NCI-H1092 treated with DMSO at 0.1 percent for 48 hours (cell line): Measurements from ENCODE around the gene MPHOSPH8.
"Not testable (repeated sequence)": the region's sequence is repeated elsewhere in the genome, so short reads cannot be mapped to it uniquely, and the experiment has no call there.

Experiments
- DNase-seq: peaks from one replicate; lab custom pipeline; 2025; lab: John Stamatoyannopoulos, UW

MPHOSPH8 gene

GRCh38 chr13:19685034-19685433 is 51.6 kb downstream of the MPHOSPH8 start:
- DNase-seq = no peak

DNA sequence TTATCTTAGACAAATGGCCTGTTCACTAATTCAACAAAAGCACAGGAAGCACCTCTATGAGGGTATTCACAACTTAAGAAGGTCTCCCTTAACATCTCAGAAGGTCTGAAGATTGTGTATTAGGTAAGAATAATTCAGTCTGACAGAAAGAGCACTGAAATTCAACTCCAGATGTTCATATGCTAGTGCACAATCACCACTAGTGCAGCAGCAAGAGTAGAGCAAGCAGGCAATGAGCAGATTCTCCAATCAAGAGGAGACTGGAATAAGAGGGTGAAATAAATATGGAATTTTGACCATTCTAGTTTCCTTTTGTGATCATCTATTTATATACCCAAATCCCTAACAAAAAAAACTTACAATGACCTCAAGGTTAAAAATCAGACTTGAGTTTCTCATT is 52.0 kb downstream of the MPHOSPH8 start:
- no peak for DNase-seq

DNA sequence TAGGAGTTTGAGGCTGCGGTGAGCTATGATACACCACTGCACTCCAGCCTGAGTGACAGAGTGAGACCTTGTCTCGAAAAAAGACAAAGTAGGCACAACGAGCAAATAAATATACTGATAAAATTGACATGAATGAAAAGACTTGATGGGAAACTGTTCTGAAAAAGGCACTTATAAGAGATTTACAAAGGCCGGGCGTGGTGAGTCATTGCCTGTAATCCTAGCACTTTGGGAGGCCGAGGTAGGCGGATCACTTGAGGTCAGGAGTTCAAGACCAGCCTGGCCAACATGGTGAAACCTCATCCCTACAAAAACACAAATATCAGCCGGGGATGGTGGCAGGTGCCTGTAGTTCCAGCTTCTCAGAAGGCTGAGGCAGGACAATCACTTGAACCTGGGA is 58.0 kb downstream of the MPHOSPH8 start:
- DNase-seq = not testable (repeated sequence)

DNA sequence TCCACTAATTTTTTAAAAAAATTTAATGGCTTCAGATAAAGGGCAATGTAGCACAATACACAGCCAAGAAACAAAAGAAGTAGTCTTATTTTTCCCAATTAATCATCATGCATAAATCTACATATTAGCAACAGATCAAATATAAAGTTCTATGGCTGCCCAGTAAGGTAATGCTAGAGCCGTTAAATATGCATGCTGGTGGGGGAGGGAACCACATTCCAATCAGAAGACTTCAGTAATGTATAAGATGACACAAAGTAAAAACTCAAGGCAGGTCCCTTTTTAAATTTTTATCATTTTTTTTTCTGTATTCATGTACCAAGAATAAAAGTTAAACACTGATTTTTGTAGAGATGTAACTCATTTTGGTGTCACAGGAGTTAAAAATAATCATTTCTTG is 62.0 kb downstream of the MPHOSPH8 start:
- DNase-seq = no peak

DNA sequence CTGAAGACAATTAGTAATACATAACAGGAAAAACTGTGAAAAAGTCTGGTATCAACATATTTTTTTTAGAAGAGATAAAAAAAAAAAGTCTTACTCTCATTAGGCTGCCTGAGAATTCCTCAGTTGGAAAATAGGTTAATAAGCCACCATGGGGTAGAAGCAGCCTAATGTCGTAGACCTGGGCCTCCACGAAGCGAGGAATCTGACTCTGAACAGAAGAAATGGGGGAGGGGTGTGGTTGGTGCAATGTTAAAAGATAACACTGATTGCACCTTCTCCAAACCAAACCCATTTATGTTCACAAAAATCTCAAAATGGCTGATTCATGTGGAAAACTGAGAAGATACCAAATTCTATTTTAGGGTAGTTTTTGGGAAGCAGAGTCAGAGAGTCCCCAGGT is 62.4 kb downstream of the MPHOSPH8 start:
- DNase-seq = no peak

DNA sequence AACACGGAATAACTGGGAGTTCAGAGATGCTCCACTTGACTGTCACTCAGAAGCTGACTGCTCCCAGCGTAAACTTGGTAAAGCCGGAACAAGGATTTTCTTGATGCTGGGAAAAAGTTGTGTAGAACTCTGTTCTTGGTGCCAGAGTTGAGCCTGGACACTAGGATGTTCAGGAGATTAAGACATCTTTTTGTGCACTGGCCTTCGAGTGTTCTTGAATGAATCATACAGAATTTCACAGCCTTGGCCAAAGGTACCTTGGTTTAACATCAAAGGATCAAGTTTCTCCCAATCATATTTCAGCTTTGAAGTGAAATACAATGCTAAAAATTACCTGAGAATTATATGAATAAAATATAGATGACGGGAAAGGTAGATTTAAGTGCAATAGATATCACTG is 67.5 kb downstream of the MPHOSPH8 start:
- not testable (repeated sequence) for DNase-seq

GRCh38 chr13:19701619-19702018 is 68.2 kb downstream of the MPHOSPH8 start:
- not testable (repeated sequence) for DNase-seq

- not testable (repeated sequence) for DNase-seq
These were observed 70.8 kb downstream of the MPHOSPH8 start for GRCh38 chr13:19704256-19704655.

- DNase-seq = not testable (repeated sequence)
These were observed 75.6 kb downstream of the MPHOSPH8 start for GRCh38 chr13:19709039-19709438.

DNA sequence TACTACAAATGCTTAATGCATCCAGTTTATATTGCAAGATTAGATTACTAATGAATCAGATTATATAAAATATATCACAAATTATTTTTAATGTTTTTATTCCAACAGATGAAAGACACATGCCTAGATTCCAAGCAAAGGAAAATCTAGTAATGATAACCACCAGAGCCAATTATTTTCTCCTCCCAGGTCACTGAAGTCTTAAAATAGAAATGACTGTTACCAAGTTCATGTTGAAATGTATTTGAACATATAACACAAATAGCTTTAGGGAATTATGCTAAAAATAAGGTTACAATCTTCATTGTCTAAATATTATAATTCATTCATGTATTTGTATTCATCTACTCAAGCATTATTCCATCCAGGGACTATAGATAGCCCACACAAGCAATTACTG is 76.3 kb downstream of the MPHOSPH8 start:
- not testable (repeated sequence) for DNase-seq

DNA sequence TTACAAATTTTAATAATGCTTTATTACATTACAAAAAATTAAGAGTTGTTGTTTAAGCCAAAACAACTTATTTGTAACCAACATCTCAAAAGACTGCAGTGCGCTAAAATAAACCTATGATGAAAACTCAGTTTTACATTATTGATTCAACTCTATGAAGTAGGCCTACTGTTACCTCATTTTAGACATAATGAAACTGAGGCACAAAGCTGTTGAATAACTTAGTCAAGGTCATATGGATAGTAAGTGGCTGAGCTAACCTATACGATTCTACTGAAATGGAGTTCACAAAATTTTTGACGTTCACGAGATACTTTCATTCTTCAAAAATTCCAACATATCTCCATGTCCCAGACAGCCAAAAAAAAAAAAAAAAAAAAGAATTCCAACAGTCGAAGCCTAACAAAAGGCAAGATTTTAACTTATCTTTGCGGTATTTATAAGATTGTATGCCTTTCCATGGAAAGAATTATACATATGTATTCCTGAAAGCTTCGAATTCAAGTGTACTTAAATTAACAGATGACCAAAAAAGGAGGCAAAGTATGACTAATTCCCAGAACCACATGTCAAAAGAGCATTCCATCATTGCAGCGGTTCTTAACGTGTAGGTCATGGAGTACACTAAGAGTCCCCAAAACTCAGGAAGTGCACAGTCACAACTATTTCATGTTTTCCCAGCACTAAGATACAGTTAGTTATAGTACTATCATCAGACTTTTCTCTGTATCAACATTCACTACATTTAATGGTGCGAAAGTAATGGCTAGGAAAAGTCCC is 79.9 kb downstream of the MPHOSPH8 start:
- no peak for DNase-seq

DNA sequence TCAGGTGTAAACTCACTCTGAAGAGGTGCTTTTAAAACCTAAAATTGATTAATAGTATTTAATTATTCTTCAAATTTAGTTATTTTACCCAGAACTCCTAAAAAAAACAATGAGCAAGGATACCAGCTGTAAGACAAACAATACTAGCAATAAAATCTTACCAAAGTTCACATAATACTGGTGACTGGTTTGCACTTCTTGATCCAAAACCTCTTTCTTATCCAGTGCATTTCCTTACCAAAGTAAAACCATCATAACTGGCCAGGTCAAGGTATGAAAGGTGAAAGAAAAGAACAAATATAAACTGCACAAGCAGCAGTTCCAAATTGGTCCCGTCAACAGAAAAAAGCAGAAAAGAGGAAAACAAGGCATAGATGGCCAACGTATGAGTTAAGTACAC is 86.6 kb downstream of the MPHOSPH8 start:
- no peak for DNase-seq
